Measurements from ENCODE around the gene RASL11B.
A peak's percentile ranks its signal among the peaks of the same experiment; 100 is the strongest.
"Not testable (repeated sequence)": the region's sequence is repeated elsewhere in the genome, so short reads cannot be mapped to it uniquely, and the experiment has no call there.

Gene RASL11B

GRCh38 chr4:52861879-52862616 lies at the start of gene RASL11B:
Gene RASL11B (plus strand): TSS chr4:52862317. CDS start chr4:52862508, 191 bp downstream.
- peak; percentile 75 to 87 for DNase-seq

- DNase-seq: no peak
Observed at GRCh38 chr4:52813546-52813945, 48.6 kb upstream of the RASL11B start.

- no peak for DNase-seq
Observed at GRCh38 chr4:52822583-52822971, 39.5 kb upstream of the RASL11B start.

- DNase-seq: peak in 1 of 2 donors; percentile 3
Observed at GRCh38 chr4:52822972-52823701, 39.0 kb upstream of the RASL11B start.

- DNase-seq: no peak
Observed at GRCh38 chr4:52823702-52824092, 38.4 kb upstream of the RASL11B start.

- no peak for DNase-seq
Observed at GRCh38 chr4:52824270-52824602, 37.9 kb upstream of the RASL11B start.

GRCh38 chr4:52824603-52825459 lies 37.3 kb upstream of the RASL11B start:
- DNase-seq: no peak

- DNase-seq: no peak
Observed at GRCh38 chr4:52825460-52826090, 36.5 kb upstream of the RASL11B start.

GRCh38 chr4:52833941-52834525 lies 28.1 kb upstream of the RASL11B start:
- DNase-seq: no peak

GRCh38 chr4:52834641-52835456 lies 27.3 kb upstream of the RASL11B start:
- DNase-seq: not testable (repeated sequence)

- DNase-seq: no peak
Observed at GRCh38 chr4:52836120-52836519, 26.0 kb upstream of the RASL11B start.

- DNase-seq: no peak
Observed at GRCh38 chr4:52836678-52837077, 25.4 kb upstream of the RASL11B start.

- DNase-seq: no peak
Observed at GRCh38 chr4:52837716-52838558, 24.2 kb upstream of the RASL11B start.

GRCh38 chr4:52838729-52839586 lies 23.2 kb upstream of the RASL11B start:
- DNase-seq: no peak

- no peak for DNase-seq
Observed at GRCh38 chr4:52840531-52841370, 21.4 kb upstream of the RASL11B start.

- DNase-seq: no peak
Observed at GRCh38 chr4:52841682-52842456, 20.2 kb upstream of the RASL11B start.

- DNase-seq: no peak
Observed at GRCh38 chr4:52842792-52843191, 19.3 kb upstream of the RASL11B start.

- no peak for DNase-seq
Observed at GRCh38 chr4:52843351-52843750, 18.8 kb upstream of the RASL11B start.

Data from CD4-positive, alpha-beta T cell treated with Interferon alpha-2 for 1 hour (primary cell).